Suprapubic skin (tissue), 4 donors: ENCODE data around the gene LTBP3. TPM values are rescaled to one million over a fixed set of nuclear protein-coding genes. Genes with fewer than 3 reads are reported as not detected.
A peak's percentile ranks its signal among the peaks of the same experiment; 100 is the strongest.
"Not testable (repeated sequence)": the region's sequence is repeated elsewhere in the genome, so short reads cannot be mapped to it uniquely, and the experiment has no call there.

Source experiments
- DNase-seq, 2 donors: peaks; one replicate each; pipeline ENCODE4 v3.0.0-alpha.2; 2019; ENCODE audit warnings: low spot score in 2 of 2
- H3K27ac ChIP-seq: fragments of 200-600 bp; sonication (generic); one replicate; pipeline ENCODE4 v1.5.1; 2019
- H3K27me3 ChIP-seq: fragments of 200-600 bp; sonication (generic); one replicate; pipeline ENCODE4 v1.5.1; 2019
- H3K36me3 ChIP-seq: fragments of 200-600 bp; sonication (generic); one replicate; pipeline ENCODE4 v1.5.1; 2019
- H3K4me1 ChIP-seq: fragments of 200-600 bp; sonication (generic); one replicate; pipeline ENCODE4 v1.5.1; 2019
- H3K4me3 ChIP-seq: fragments of 200-600 bp; sonication (generic); one replicate; pipeline ENCODE4 v1.5.1; 2019; ENCODE audit warnings: mild to moderate bottlenecking
- H3K9me3 ChIP-seq: fragments of 200-600 bp; sonication (generic); one replicate; pipeline ENCODE4 v1.5.1; 2019
- CTCF ChIP-seq, 2 donors: fragments of 200-600 bp in 1 of 2; fragments of 450-650 bp in 1 of 2; sonication (generic) in 1 of 2; IDR thresholded peaks; one replicate each; pipeline ENCODE4 v1.5.1; 2016 to 2019; ENCODE audit warnings: antibody characterized with exemption in 2 of 2, mild to moderate bottlenecking in 1 of 2, moderate library complexity in 1 of 2
- EP300 ChIP-seq: sonication (generic); formaldehyde crosslinking; IDR thresholded peaks from one replicate; pipeline ENCODE4 v1.6.1; 2017; ENCODE audit warnings: antibody characterized with exemption
- POLR2A ChIP-seq, 2 donors: fragments of 450-650 bp; IDR thresholded peaks; one replicate each; pipeline ENCODE4 v1.6.1; 2017; ENCODE audit warnings: antibody characterized with exemption in 2 of 2, mild to moderate bottlenecking in 2 of 2, moderate library complexity in 2 of 2
- POLR2AphosphoS5 ChIP-seq, 3 donors: sonication (generic); formaldehyde crosslinking; IDR thresholded peaks; one replicate each; pipeline ENCODE4 v1.6.1; 2017; ENCODE audit warnings: antibody characterized with exemption in 3 of 3
- WGBS: methylation state at CpG from one replicate; pipeline ENCODE4 v1.1.5; 2018; 5-methylcytosine and 5-hydroxymethylcytosine counted together
- total RNA-seq, 4 donors: library from RNA; depleted of rRNA; stranded (reverse); fragments of >200 nt; gene quantifications; one replicate each; pipeline ENCODE4 v1.1.0, GENCODE V29; 2016

LTBP3 gene
- total RNA-seq, 4 donors from 2014 or later = 65.1 to 86.7 (median 71.0) TPM

- H3K27ac ChIP-seq = no peak overlapping the region
- TF ChIP-seq POLR2A (IDR thresholded peaks at IDR 0.05) = no peak
- no peak for TF ChIP-seq POLR2AphosphoS5 (IDR thresholded peaks at IDR 0.05)
- TF ChIP-seq EP300 = no peak
- no peak for TF ChIP-seq CTCF (IDR thresholded peaks at IDR 0.05)
- DNase-seq = peak; percentile 31 to 49
- WGBS = 70% methylated on average over 4 of the region's 5 CpGs
- no peaks in the 10 kb centered on the region for H3K9me3 ChIP-seq
- H3K36me3 ChIP-seq = no peaks in the 10 kb centered on the region
- no peaks in the 10 kb centered on the region for H3K4me1 ChIP-seq
- H3K27me3 ChIP-seq = no peaks in the 10 kb centered on the region
- H3K4me3 ChIP-seq = no peak overlapping the region
Measured at GRCh38 chr11:65516135-65516968, 41.8 kb downstream of the LTBP3 start.

GRCh38 chr11:65512311-65512710 lies 45.8 kb downstream of the LTBP3 start:
- WGBS = 98% methylated on average over 3 of the region's 3 CpGs
- peaks cover 23% of the 10 kb centered on the region for H3K4me1 ChIP-seq

GRCh38 chr11:65506772-65507505 lies 51.2 kb downstream of the LTBP3 start:
- WGBS = 16% methylated on average over 7 of the region's 7 CpGs
- H3K9me3 ChIP-seq = no peaks in the 10 kb centered on the region
- peak overlapping the region; percentile 66 for H3K4me3 ChIP-seq
- H3K4me1 ChIP-seq = peaks cover 59% of the 10 kb centered on the region
- DNase-seq = peak in 1 of 2 donors; percentile 62
- H3K36me3 ChIP-seq = peaks cover 41% of the 10 kb centered on the region
- H3K27me3 ChIP-seq = no peaks in the 10 kb centered on the region
- TF ChIP-seq POLR2AphosphoS5 (IDR thresholded peaks at IDR 0.05) (peak in 1 of 3 donors; percentile 48), POLR2A (IDR thresholded peaks at IDR 0.05) (peak; percentile 16 to 42), CTCF (IDR thresholded peaks at IDR 0.05) (no peak)
- H3K27ac ChIP-seq = peak overlapping the region; percentile 88

More at GRCh38 chr11:65512311-65512710, 45.8 kb downstream of the LTBP3 start:
- H3K27ac ChIP-seq, H3K9me3 ChIP-seq, H3K27me3 ChIP-seq, H3K4me3 ChIP-seq, H3K36me3 ChIP-seq: not testable (repeated sequence)
- DNase-seq = peak; percentile 32 to 45

- Histone ChIP-seq H3K27ac (peak overlapping the region; percentile 88), H3K4me1 (peaks cover 59% of the 10 kb centered on the region), H3K36me3 (peaks cover 47% of the 10 kb centered on the region), H3K27me3 (no peaks in the 10 kb centered on the region), H3K9me3 (no peaks in the 10 kb centered on the region), H3K4me3 (peak overlapping the region; percentile 66)
- DNase-seq = peak in 1 of 2 donors; percentile 74
- WGBS = 28% methylated on average over 4 of the region's 4 CpGs
- TF ChIP-seq POLR2A (IDR thresholded peaks at IDR 0.05) (no peak), POLR2AphosphoS5 (IDR thresholded peaks at IDR 0.05) (no peak), CTCF (IDR thresholded peaks at IDR 0.05) (no peak), EP300 (no peak)
Measured at GRCh38 chr11:65506290-65506771, 51.8 kb downstream of the LTBP3 start.

- WGBS = 15% methylated on average over 12 of the region's 12 CpGs
- DNase-seq = no peak
- Histone ChIP-seq H3K36me3 (peaks cover 49% of the 10 kb centered on the region), H3K27ac (peak overlapping the region; percentile 88), H3K4me3 (peak overlapping the region; percentile 66), H3K4me1 (peaks cover 56% of the 10 kb centered on the region), H3K9me3 (no peaks in the 10 kb centered on the region), H3K27me3 (no peaks in the 10 kb centered on the region)
- no peak for TF ChIP-seq EP300
- TF ChIP-seq CTCF (IDR thresholded peaks at IDR 0.05) = no peak
- peak in 1 of 3 donors; percentile 14 for TF ChIP-seq POLR2AphosphoS5 (IDR thresholded peaks at IDR 0.05)
- TF ChIP-seq POLR2A (IDR thresholded peaks at IDR 0.05) = no peak
Measured at GRCh38 chr11:65505466-65506289, 52.5 kb downstream of the LTBP3 start.
